Fibroblast of the conjunctiva (primary cell): ENCODE data around the gene CDKN1A.
"Not testable (repeated sequence)": the region's sequence is repeated elsewhere in the genome, so short reads cannot be mapped to it uniquely, and the experiment has no call there.

Source experiments
- DNase-seq: peaks from one replicate; pipeline ENCODE4 v3.0.0-alpha.2; 2010; ENCODE audit warnings: low read depth

The CDKN1A gene

GRCh38 chr6:36720251-36721141, 42.0 kb downstream of the CDKN1A start:
- no peak for DNase-seq

- DNase-seq: no peak
Measured at GRCh38 chr6:36721369-36722140, 43.0 kb downstream of the CDKN1A start.

GRCh38 chr6:36722365-36722764, 43.9 kb downstream of the CDKN1A start:
- no peak for DNase-seq

- DNase-seq: no peak
Measured at GRCh38 chr6:36722879-36723278, 44.4 kb downstream of the CDKN1A start.

GRCh38 chr6:36723992-36724391, 45.5 kb downstream of the CDKN1A start:
- DNase-seq: not testable (repeated sequence)

- DNase-seq: peak; percentile 31
Measured at GRCh38 chr6:36724514-36725390, 46.2 kb downstream of the CDKN1A start.

- no peak for DNase-seq
Measured at GRCh38 chr6:36725581-36725980, 47.1 kb downstream of the CDKN1A start.

GRCh38 chr6:36727505-36728021, 49.0 kb downstream of the CDKN1A start:
- DNase-seq: no peak

- DNase-seq: no peak
Measured at GRCh38 chr6:36728289-36729160, 50.0 kb downstream of the CDKN1A start.

GRCh38 chr6:36729161-36729524, 50.6 kb downstream of the CDKN1A start:
- no peak for DNase-seq

GRCh38 chr6:36730424-36731380, 52.2 kb downstream of the CDKN1A start:
- no peak for DNase-seq

GRCh38 chr6:36731622-36732310, 53.3 kb downstream of the CDKN1A start:
- DNase-seq: no peak

- DNase-seq: no peak
Measured at GRCh38 chr6:36733300-36733699, 54.8 kb downstream of the CDKN1A start.

- no peak for DNase-seq
Measured at GRCh38 chr6:36734486-36735060, 56.1 kb downstream of the CDKN1A start.

GRCh38 chr6:36735110-36736071, 56.9 kb downstream of the CDKN1A start:
- peak; percentile 84 for DNase-seq
